Lower leg skin (tissue), 4 donors: ENCODE data around the gene USP17L19. TPM values are rescaled to one million over a fixed set of nuclear protein-coding genes. Genes with fewer than 3 reads are reported as not detected.
A peak's percentile ranks its signal among the peaks of the same experiment; 100 is the strongest.
"Not testable (repeated sequence)": the region's sequence is repeated elsewhere in the genome, so short reads cannot be mapped to it uniquely, and the experiment has no call there.

Experiments used
- DNase-seq, 2 donors: peaks; one replicate each; pipeline ENCODE4 v3.0.0-alpha.2; 2019; ENCODE audit warnings: low spot score in 2 of 2
- H3K4me3 ChIP-seq: fragments of 200-600 bp; sonication (generic); 2 replicates; pipeline ENCODE4 v1.5.1; 2017; ENCODE audit warnings: mild to moderate bottlenecking, low read depth; ENCODE audit not compliant: poor library complexity, severe bottlenecking
- WGBS, 2 donors: methylation state at CpG; one replicate each; pipeline ENCODE4 v1.1.5; 2018; 5-methylcytosine and 5-hydroxymethylcytosine counted together
- intact Hi-C: fragments of 100-400 bp; cut with DNase I; formaldehyde crosslinking; loops from one replicate; pipeline ENCODE4 v1.15.0; 2023; ENCODE audit warnings: low total_unique reads
- total RNA-seq, 4 donors: library from RNA; depleted of rRNA; stranded (reverse); fragments of >200 nt; gene quantifications; one replicate each; pipeline ENCODE4 v1.1.0, GENCODE V29; 2016

USP17L19 gene
- not detected for total RNA-seq

- intact Hi-C loops, DNase-seq, H3K4me3 ChIP-seq: not testable (repeated sequence)
- no CpG with 5 or more reads among the region's 13 CpGs for WGBS, 2 donors
Observed at GRCh38 chr4:9253078-9253477, at the start of gene USP17L19. Gene USP17L19, plus strand, starts transcription at chr4:9253378. Its CDS starts 0 bp downstream, at chr4:9253378.

GRCh38 chr4:9210357-9210756 lies 42.8 kb upstream of the USP17L19 start, which contains the start of gene USP17L10:
Gene USP17L10, plus strand, starts transcription at chr4:9210657. Its CDS starts 0 bp downstream, at chr4:9210657.
- 87% methylated on average over 3 of the region's 13 CpGs; no CpG with 5 or more reads in 1 of the 2 donors for WGBS, 2 donors

GRCh38 chr4:9214701-9215100 lies 38.5 kb upstream of the USP17L19 start:
- intact Hi-C loops, H3K4me3 ChIP-seq: not testable (repeated sequence)
- 79 to 81% methylated on average over 10 to 11 of the region's 14 CpGs for WGBS, 2 donors
- DNase-seq, result peak in 1 of 2 donors; percentile 49

More at GRCh38 chr4:9210357-9210756, 42.8 kb upstream of the USP17L19 start, which contains the start of gene USP17L10:
- H3K4me3 ChIP-seq, DNase-seq, intact Hi-C loops: not testable (repeated sequence)

GRCh38 chr4:9215105-9215504 lies 38.1 kb upstream of the USP17L19 start, which contains the start of gene USP17L11:
Gene USP17L11, plus strand, starts transcription at chr4:9215405. Its CDS starts 0 bp downstream, at chr4:9215405.
- intact Hi-C loops, DNase-seq: not testable (repeated sequence)
- WGBS, 2 donors, result no CpG with 5 or more reads among the region's 14 CpGs

GRCh38 chr4:9219852-9220251 lies 33.3 kb upstream of the USP17L19 start, which contains the start of gene USP17L12:
Gene USP17L12, plus strand, starts transcription at chr4:9220152. Its CDS starts 0 bp downstream, at chr4:9220152.
- DNase-seq, intact Hi-C loops, H3K4me3 ChIP-seq: not testable (repeated sequence)
- no CpG with 5 or more reads among the region's 13 CpGs for WGBS, 2 donors

More at GRCh38 chr4:9215105-9215504, 38.1 kb upstream of the USP17L19 start, which contains the start of gene USP17L11:
- not testable (repeated sequence) for H3K4me3 ChIP-seq

GRCh38 chr4:9224596-9224995 lies 28.6 kb upstream of the USP17L19 start, which contains the start of gene USP17L13:
Gene USP17L13, plus strand, starts transcription at chr4:9224896. Its CDS starts 0 bp downstream, at chr4:9224896.
- H3K4me3 ChIP-seq, DNase-seq, intact Hi-C loops: not testable (repeated sequence)
- no CpG with 5 or more reads among the region's 14 CpGs for WGBS, 2 donors

GRCh38 chr4:9230249-9230648 lies 22.9 kb upstream of the USP17L19 start:
- 84 to 89% methylated on average over 5 of the region's 8 CpGs for WGBS, 2 donors
- intact Hi-C loops, H3K4me3 ChIP-seq: not testable (repeated sequence)
- peak in 1 of 2 donors; percentile 84 for DNase-seq

- DNase-seq, H3K4me3 ChIP-seq, intact Hi-C loops: not testable (repeated sequence)
- WGBS, 2 donors, result no CpG with 5 or more reads among the region's 15 CpGs
Observed at GRCh38 chr4:9234085-9234484, 19.1 kb upstream of the USP17L19 start, which contains the start of gene USP17L15. Gene USP17L15, plus strand, starts transcription at chr4:9234385. Its CDS starts 0 bp downstream, at chr4:9234385.

- intact Hi-C loops, H3K4me3 ChIP-seq: not testable (repeated sequence)
- WGBS, 2 donors, result no CpG with 5 or more reads among the region's 12 CpGs
- DNase-seq, result peak in 1 of 2 donors; percentile 63
Observed at GRCh38 chr4:9238461-9238860, 14.7 kb upstream of the USP17L19 start.

GRCh38 chr4:9243579-9243978 lies 9.6 kb upstream of the USP17L19 start, which contains the start of gene USP17L17:
Gene USP17L17, plus strand, starts transcription at chr4:9243879. Its CDS starts 0 bp downstream, at chr4:9243879.
- DNase-seq, H3K4me3 ChIP-seq, intact Hi-C loops: not testable (repeated sequence)
- 91 to 93% methylated on average over 10 to 14 of the region's 14 CpGs for WGBS, 2 donors

- peak; percentile 7 to 82 for DNase-seq
- intact Hi-C loops, H3K4me3 ChIP-seq: not testable (repeated sequence)
- 91 to 93% methylated on average over 11 to 14 of the region's 26 CpGs for WGBS, 2 donors
Observed at GRCh38 chr4:9247953-9248680, 5.1 kb upstream of the USP17L19 start, which contains the start of gene USP17L18. Gene USP17L18, plus strand, starts transcription at chr4:9248630. Its CDS starts 0 bp downstream, at chr4:9248630.

GRCh38 chr4:9257824-9258223 lies 4.6 kb downstream of the USP17L19 start, which contains the start of gene USP17L20:
Gene USP17L20, plus strand, starts transcription at chr4:9258124. Its CDS starts 0 bp downstream, at chr4:9258124.
- no CpG with 5 or more reads among the region's 15 CpGs for WGBS, 2 donors
- H3K4me3 ChIP-seq, DNase-seq, intact Hi-C loops: not testable (repeated sequence)

- DNase-seq, intact Hi-C loops, H3K4me3 ChIP-seq: not testable (repeated sequence)
- no CpG with 5 or more reads among the region's 13 CpGs for WGBS, 2 donors
Observed at GRCh38 chr4:9262572-9262971, 9.4 kb downstream of the USP17L19 start, which contains the start of gene USP17L21. Gene USP17L21, plus strand, starts transcription at chr4:9262872. Its CDS starts 0 bp downstream, at chr4:9262872.

- intact Hi-C loops, result not testable (repeated sequence)
Observed at GRCh38 chr4:9267319-9267718, 14.1 kb downstream of the USP17L19 start, which contains the start of gene USP17L22. Gene USP17L22, plus strand, starts transcription at chr4:9267619. Its CDS starts 0 bp downstream, at chr4:9267619.

More at GRCh38 chr4:9267319-9267718, 14.1 kb downstream of the USP17L19 start, which contains the start of gene USP17L22:
- WGBS, 2 donors, result no CpG with 5 or more reads among the region's 15 CpGs
- not testable (repeated sequence) for DNase-seq, H3K4me3 ChIP-seq
